SK-N-SH (cell line): Measurements from ENCODE around the gene TRPM6. TPM values are rescaled to one million over a fixed set of nuclear protein-coding genes. Genes with fewer than 3 reads are reported as not detected.

Experiments used
- CTCF ChIA-PET: fragments of 300-600, 350-600 bp; formaldehyde crosslinking; extraction: SDS; loops from one replicate; lab custom pipeline; 2021; lab: Yijun Ruan, JAX
- POLR2A ChIA-PET: fragments of 350-600 bp; sonication (Branson Sonifier 250); formaldehyde crosslinking; extraction: SDS; loops from one replicate; lab custom pipeline; 2020; ENCODE audit warnings: antibody characterized with exemption, inconsistent platforms; lab: Yijun Ruan, JAX
- DNase-seq: peaks from one replicate; pipeline ENCODE4 v3.0.0; 2012
- H2AFZ ChIP-seq: fragments of 200-600 bp; sonication (generic); 2 replicates; pipeline ENCODE4 v1.8.1; 2016; ENCODE audit warnings: antibody characterized with exemption, mild to moderate bottlenecking, low read depth
- H3F3A ChIP-seq: fragments of 200-600 bp; sonication (generic); replicated peaks from 2 replicates; pipeline ENCODE3; 2016; ENCODE audit warnings: antibody characterized with exemption, mild to moderate bottlenecking; ENCODE audit not compliant: insufficient read depth
- H3K27ac ChIP-seq, 2 experiments: fragments of 200-500 bp in 1 of 2; fragments of 200-600 bp in 1 of 2; sonication (Bioruptor generic) in 1 of 2; sonication (generic), shearing (Covaris generic) in 1 of 2; 2 replicates each; pipeline versions ENCODE4 v1.5.1 to v1.6.1; 2014 to 2016; ENCODE audit warnings: low read depth in 2 of 2, inconsistent platforms in 1 of 2, low read length in 1 of 2, mild to moderate bottlenecking in 1 of 2, mixed read lengths in 1 of 2
- H3K27me3 ChIP-seq: fragments of 200-600 bp; sonication (generic), shearing (Covaris generic); 2 replicates; pipeline ENCODE4 v1.6.1; 2016; ENCODE audit warnings: mixed run types; ENCODE audit not compliant: insufficient read depth
- H3K36me3 ChIP-seq, 2 experiments: fragments of 200-500 bp in 1 of 2; fragments of 200-600 bp in 1 of 2; sonication (Bioruptor generic) in 1 of 2; sonication (generic) in 1 of 2; replicated peaks in 1 of 2; 2 replicates each; pipeline versions ENCODE3 to v1.5.1; 2014 to 2016; ENCODE audit warnings: low read length in 1 of 2, mild to moderate bottlenecking in 1 of 2; ENCODE audit not compliant: insufficient read depth in 2 of 2, control insufficient read depth in 1 of 2
- H3K4me1 ChIP-seq, 2 experiments: fragments of 200-500 bp in 1 of 2; fragments of 200-600 bp in 1 of 2; sonication (Bioruptor generic) in 1 of 2; sonication (generic), shearing (Covaris generic) in 1 of 2; 2 replicates each; pipeline versions ENCODE4 v1.5.1 to v1.6.1; 2014 to 2016; ENCODE audit warnings: low read depth in 1 of 2, low read length in 1 of 2, mixed run types in 1 of 2; ENCODE audit not compliant: insufficient read depth in 2 of 2, control insufficient read depth in 1 of 2
- H3K4me2 ChIP-seq: fragments of 200-600 bp; sonication (generic), shearing (Covaris generic); 2 replicates; pipeline ENCODE4 v1.6.1; 2017; ENCODE audit warnings: mixed run types
- H3K4me3 ChIP-seq, 2 experiments: fragments of 200-500 bp in 1 of 2; fragments of 200-600 bp in 1 of 2; sonication (Bioruptor generic) in 1 of 2; sonication (generic), shearing (Covaris generic) in 1 of 2; 2 replicates each; pipeline versions ENCODE4 v1.5.1 to v1.8.1; 2014 to 2016; ENCODE audit warnings: low read depth in 2 of 2, inconsistent platforms in 1 of 2, low read length in 1 of 2, mild to moderate bottlenecking in 1 of 2, mixed read lengths in 1 of 2, moderate library complexity in 1 of 2
- H3K79me2 ChIP-seq: fragments of 200-600 bp; sonication (generic); 2 replicates; pipeline ENCODE4 v1.8.1; 2017; ENCODE audit warnings: mild to moderate bottlenecking; ENCODE audit not compliant: insufficient read depth
- H3K9ac ChIP-seq: fragments of 200-600 bp; sonication (generic); 2 replicates; pipeline ENCODE4 v1.6.1; 2017; ENCODE audit warnings: mixed run types
- H3K9me2 ChIP-seq: fragments of 200-600 bp; sonication (generic); 2 replicates; pipeline ENCODE4 v1.6.1; 2017; ENCODE audit warnings: mixed run types
- H3K9me3 ChIP-seq: fragments of 200-600 bp; sonication (generic); 2 replicates; pipeline ENCODE4 v1.6.1; 2017; ENCODE audit warnings: mixed run types, mild to moderate bottlenecking, moderate library complexity
- H4K20me1 ChIP-seq: fragments of 200-600 bp; sonication (generic); 2 replicates; pipeline ENCODE4 v1.6.1; 2017; ENCODE audit warnings: mild to moderate bottlenecking, mixed run types; ENCODE audit not compliant: insufficient read depth
- ELF1 ChIP-seq: IDR thresholded peaks from 2 replicates; pipeline ENCODE4 v1.4.0; 2012
- EP300 ChIP-seq, 2 experiments: IDR thresholded peaks; 2 replicates each; pipeline versions ENCODE4 v1.4.0 to v1.6.1; 2012; ENCODE audit warnings: borderline replicate concordance in 1 of 2, low read depth in 1 of 2, low read length in 1 of 2
- JUND ChIP-seq: IDR thresholded peaks from 2 replicates; pipeline ENCODE4 v1.4.0; 2012
- MEF2A ChIP-seq: IDR thresholded peaks from 2 replicates; pipeline ENCODE4 v1.4.0; 2012; ENCODE audit warnings: low read depth, borderline replicate concordance
- RAD21 ChIP-seq: IDR thresholded peaks from 2 replicates; pipeline ENCODE4 v1.6.1; 2012; ENCODE audit warnings: mild to moderate bottlenecking, low read length
- RCOR1 ChIP-seq: fragments of 150-350 bp; IDR thresholded peaks from 2 replicates; pipeline ENCODE4 v1.6.1; 2017; ENCODE audit warnings: antibody characterized with exemption, low read length
- REST ChIP-seq: IDR thresholded peaks from 2 replicates; pipeline ENCODE4 v1.6.1; 2012; ENCODE audit warnings: mild to moderate bottlenecking, low read depth, low read length, moderate library complexity
- RFX5 ChIP-seq: IDR thresholded peaks from 2 replicates; pipeline ENCODE4 v1.6.1; 2012; ENCODE audit warnings: mild to moderate bottlenecking, improper control_type of control experiment, low read length
- SIN3A ChIP-seq: IDR thresholded peaks from 2 replicates; pipeline ENCODE4 v1.6.1; 2012; ENCODE audit warnings: low read depth, mild to moderate bottlenecking, low read length, moderate library complexity, borderline replicate concordance
- TEAD4 ChIP-seq: IDR thresholded peaks from 2 replicates; pipeline ENCODE4 v1.4.0; 2012; ENCODE audit warnings: mild to moderate bottlenecking, borderline replicate concordance; ENCODE audit not compliant: insufficient read depth
- ZBTB33 ChIP-seq: IDR thresholded peaks from 2 replicates; pipeline ENCODE4 v1.4.0; 2012; ENCODE audit warnings: low read depth, borderline replicate concordance
- WGBS: methylation state at CpG from one replicate; pipeline ENCODE4 v1.1.6; 2017; ENCODE audit warnings: low lambda C conversion rate; 5-methylcytosine and 5-hydroxymethylcytosine counted together
- polyA plus RNA-seq, 3 experiments: library from polyadenylated mRNA; depleted of rRNA; stranded (reverse); fragments of >200 nt; gene quantifications; 2 replicates each; pipeline ENCODE4 v1.2.3, GENCODE V29; 2012

The TRPM6 gene
- polyA plus RNA-seq, 1 of the 3 experiments (the other 2 are of a cell fraction), result 0.03 TPM

GRCh38 chr9:74718709-74719108 is 169.0 kb downstream of the TRPM6 start:
- H3K9ac ChIP-seq, result no peak overlapping the region
- no peaks in the 10 kb centered on the region for H3K79me2 ChIP-seq
- no peaks in the 10 kb centered on the region for H3K4me1 ChIP-seq
- no peaks in the 10 kb centered on the region for H3K27me3 ChIP-seq
- no peak for DNase-seq
- H3K36me3 ChIP-seq, result no peaks in the 10 kb centered on the region
- H4K20me1 ChIP-seq, result no peaks in the 10 kb centered on the region
- H3F3A ChIP-seq, result no peaks in the 10 kb centered on the region
- CTCF ChIA-PET, result interaction anchor here (1.1 kb wide), 1 partner anchor 22 kb away, joined by 3 read pairs; no protein-coding TSS in a partner anchor
- no peaks in the 10 kb centered on the region for H3K9me2 ChIP-seq
- TF ChIP-seq RAD21 (no peak), JUND (no peak), RCOR1 (no peak), EP300 (IDR thresholded peaks at IDR 0.05; ENCODE audit: borderline replicate concordance in 1 of 2, low read depth in 1 of 2, low read length in 1 of 2) (no peak), MEF2A (no peak), SIN3A (no peak), ZBTB33 (no peak), TEAD4 (no peak), REST (no peak)
- no peak overlapping the region for H3K4me3 ChIP-seq
- H2AFZ ChIP-seq, result no peak overlapping the region
- 53% methylated on average over 2 of the region's 2 CpGs for WGBS
- no peak overlapping the region for H3K27ac ChIP-seq
- H3K4me2 ChIP-seq, result no peak overlapping the region
- H3K9me3 ChIP-seq, result no peaks in the 10 kb centered on the region
- POLR2A ChIA-PET, result no interaction called here

- no peak overlapping the region for H3K9ac ChIP-seq
- CTCF ChIA-PET, result no interaction called here
- no peak for DNase-seq
- H3K36me3 ChIP-seq, result no peaks in the 10 kb centered on the region
- POLR2A ChIA-PET, result no interaction called here
- H3K9me2 ChIP-seq, result no peaks in the 10 kb centered on the region
- no peak overlapping the region for H3K4me3 ChIP-seq
- H3K79me2 ChIP-seq, result no peaks in the 10 kb centered on the region
- H3K4me1 ChIP-seq, result peaks cover 0 to 3% of the 10 kb centered on the region in 2 experiments; a peak in 2 of 4 replicates
- H3K9me3 ChIP-seq, result no peaks in the 10 kb centered on the region
- H4K20me1 ChIP-seq, result no peaks in the 10 kb centered on the region
- no peaks in the 10 kb centered on the region for H3F3A ChIP-seq
- H3K27me3 ChIP-seq, result no peaks in the 10 kb centered on the region
- H3K27ac ChIP-seq, result no peak overlapping the region
- no peak for TF ChIP-seq MEF2A
- TF ChIP-seq RFX5, result no peak
- no peak for TF ChIP-seq ELF1
- TF ChIP-seq EP300 (IDR thresholded peaks at IDR 0.05; ENCODE audit: borderline replicate concordance in 1 of 2, low read depth in 1 of 2, low read length in 1 of 2), result no peak
- H3K4me2 ChIP-seq, result no peak overlapping the region
- H2AFZ ChIP-seq, result no peak overlapping the region
- 67% methylated on average over 5 of the region's 5 CpGs for WGBS
These were observed 176.4 kb downstream of the TRPM6 start for GRCh38 chr9:74711341-74711740.
